ENCODE results near the gene CRK.

The CRK gene

DNA sequence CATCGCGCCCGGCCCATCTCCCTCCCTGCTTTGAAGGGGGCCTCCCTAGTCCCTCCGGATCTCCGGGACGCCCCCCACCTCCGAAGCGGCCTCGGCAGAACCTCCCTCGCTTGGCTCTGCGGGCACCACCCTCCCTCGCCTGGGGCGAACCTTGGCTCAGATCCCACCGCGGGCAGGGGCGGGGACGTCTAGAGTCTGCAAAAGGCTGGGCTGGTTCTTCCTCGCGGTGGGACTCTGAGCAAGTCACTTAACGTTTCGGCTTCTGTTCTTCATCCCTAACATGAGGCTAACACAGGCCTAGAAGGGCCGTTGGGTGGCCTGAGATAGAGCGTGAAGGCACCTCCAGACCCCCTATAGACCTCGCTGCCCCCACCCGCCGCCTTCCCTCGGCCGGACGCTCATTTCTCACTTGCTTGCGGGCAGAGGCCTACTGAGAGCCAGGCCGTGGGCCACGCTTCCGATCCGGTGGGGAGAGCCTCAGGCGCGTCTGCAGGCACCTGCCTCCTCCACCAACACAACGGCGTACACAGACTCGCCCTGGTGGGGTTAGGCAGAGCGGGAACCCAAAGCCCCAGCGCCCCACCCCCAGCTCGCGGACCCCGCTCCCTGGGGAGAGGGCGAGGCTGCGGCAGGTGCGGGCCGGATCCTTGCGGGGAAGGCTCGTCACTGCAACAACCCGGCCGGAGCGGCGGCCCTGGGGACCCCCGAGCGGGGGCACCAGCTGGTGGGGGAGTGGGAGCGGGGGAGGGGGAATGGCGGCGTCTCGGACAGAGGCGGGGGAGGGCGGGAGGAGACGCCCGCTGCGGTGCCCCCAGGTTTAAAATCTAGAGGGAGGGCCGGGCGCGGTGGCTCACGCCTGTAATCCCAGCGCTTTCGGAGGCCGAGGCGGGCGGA lies 31.0 kb upstream of the CRK start:
- in situ Hi-C loops (cut with MboI; ENCODE audit: low sequenced_read_pairs) = no loop called here

DNA sequence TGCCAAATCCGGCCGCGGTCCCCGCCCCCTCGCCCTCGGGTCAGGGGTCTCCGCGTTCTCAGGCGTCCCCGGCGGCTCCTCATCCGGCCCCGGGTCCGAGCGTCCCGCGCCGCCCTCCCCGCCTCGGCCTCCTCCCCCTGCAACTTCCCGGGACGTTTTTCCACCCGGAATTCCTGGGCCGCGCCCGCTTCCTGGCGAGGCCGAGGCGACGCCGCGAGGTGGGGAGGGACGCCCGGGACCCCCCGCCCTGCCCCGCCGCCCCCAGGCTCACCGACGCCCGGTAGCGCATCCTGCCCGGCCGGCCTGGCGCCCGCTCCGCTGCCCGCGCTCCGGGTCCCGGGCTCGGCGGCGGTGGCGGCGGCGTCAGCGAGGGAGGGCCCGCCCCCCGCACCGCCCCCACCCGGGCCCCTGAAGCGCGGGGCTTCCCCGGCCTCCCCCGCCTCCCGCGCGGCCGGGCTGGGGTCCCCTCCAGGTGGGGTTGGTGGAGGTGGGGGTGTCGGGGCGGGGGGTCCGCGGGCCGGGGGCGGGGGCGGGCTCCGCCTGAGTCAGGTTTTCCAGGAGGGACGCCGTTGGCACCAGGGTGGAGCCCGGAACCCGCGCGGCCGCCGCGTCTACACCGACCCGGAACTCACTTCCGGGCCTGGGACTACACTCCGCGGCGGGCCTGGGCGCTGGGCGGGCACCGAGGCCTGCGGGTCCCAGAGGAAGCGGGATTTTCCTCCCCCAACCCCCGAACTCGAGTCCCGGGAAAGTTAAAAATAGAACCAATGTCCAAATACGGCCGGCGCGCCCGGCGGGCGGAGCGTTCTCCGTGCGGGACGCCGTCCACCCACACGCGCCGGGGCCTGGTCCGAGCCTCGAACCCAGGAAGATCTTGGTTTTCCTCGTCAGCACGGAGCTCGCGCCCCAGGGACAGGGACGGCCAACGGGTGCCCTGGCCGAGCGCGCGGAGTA lies 29.7 kb upstream of the CRK start:
- in situ Hi-C loops (cut with MboI; ENCODE audit: low sequenced_read_pairs) = no loop called here

DNA sequence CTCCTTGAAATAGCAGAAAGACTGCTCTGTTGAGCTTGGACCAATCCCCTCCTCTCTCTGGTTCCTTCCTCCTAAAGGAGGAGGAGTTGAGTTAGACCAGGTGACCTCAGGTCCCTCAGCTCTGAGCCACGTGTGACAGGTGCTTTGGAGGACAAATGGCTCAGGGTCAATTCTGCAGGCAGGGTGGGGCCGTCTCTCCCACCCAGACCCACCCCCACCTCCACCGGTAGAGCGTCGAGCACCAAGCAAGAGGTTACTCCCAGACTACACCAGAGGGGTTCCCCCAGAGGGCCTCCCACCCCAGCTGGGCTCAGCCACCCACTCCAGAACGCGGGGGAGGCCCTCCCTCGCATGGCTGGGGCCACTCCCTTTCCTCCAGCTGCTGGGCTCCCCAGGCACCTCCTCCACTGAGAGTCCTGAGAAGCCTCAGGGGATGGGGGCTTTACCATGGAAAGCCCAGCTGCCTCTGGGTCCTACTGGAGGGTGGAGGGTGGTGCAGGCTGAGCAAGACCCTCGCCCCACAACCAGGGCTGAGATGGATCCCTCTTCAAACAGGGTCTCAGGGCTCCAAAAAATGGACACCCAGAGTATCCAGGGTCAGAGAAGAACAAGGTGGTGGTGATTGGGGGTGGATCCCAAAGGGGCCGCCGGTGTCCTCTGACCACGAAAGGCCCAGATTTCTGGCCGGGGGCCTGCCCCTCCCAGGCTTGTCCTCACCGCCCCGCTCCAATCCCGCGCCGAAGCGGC lies 28.8 kb upstream of the CRK start:
- in situ Hi-C loops (cut with MboI; ENCODE audit: low sequenced_read_pairs) = no loop called here

DNA sequence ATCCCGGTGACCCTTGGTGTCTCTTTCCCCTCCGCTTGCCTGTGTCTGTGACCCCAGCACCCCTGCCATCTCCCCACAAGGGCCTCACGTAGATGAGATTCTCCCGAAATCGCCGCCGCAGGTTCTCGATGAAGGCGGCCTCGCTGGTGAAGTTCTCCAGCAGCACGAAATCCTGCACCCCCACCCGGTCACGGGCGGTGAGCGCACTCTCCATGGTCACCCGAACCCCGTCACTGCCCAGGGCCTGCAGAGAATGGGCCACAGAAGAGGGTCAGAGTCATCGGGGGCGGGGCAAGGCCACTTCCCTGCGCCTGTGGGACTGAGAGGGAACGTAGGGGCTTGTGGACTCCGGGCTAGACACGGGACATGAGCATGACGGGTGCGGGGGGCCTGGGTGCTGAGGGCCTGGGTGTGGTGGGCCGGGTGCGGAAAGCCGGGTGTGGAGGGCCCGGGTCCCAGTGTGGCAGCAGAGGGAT lies 28.1 kb upstream of the CRK start:
- in situ Hi-C loops (cut with MboI; ENCODE audit: low sequenced_read_pairs) = no loop called here

DNA sequence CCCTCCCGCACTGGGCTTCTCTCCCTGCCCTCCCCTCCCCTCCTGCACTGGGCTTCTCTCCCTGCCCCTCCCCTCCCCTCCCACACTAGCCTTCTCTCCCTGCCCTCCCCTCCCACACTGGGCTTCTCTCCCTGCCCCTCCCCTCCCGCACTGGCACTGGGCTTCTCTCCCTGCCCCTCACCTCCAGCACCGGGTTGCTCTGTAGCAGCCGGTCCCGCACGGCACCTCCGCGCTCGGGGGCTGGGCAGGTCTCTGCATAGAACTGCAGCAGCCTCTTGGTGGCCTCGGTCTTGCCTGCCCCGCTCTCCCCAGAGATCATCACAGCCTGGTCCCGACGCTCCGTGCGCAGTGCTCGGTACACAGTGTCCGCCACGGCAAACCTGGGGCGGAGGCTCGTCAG lies 26.6 kb upstream of the CRK start:
- in situ Hi-C loops (cut with MboI; ENCODE audit: low sequenced_read_pairs) = no loop called here

DNA sequence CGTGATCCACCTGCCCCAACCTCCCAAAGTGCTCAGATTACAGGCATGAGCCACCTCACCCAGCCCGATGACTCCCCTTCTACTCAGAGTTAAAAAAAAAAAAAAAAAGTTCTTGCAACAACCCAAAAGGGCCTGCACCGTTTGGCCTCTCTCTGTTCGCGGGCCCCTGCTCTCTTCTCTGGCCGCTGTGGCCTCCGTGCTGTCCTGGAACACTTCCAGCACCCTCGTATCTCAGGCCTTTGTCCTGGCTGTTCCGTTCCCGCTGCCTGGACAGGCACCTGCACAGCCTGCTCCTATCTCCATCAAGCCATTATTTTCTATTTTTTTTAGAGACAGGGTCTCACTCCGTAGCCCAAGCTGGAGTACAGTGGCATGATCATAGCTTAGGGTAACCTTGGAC lies 25.7 kb upstream of the CRK start:
- in situ Hi-C loops (cut with MboI; ENCODE audit: low sequenced_read_pairs) = no loop called here

DNA sequence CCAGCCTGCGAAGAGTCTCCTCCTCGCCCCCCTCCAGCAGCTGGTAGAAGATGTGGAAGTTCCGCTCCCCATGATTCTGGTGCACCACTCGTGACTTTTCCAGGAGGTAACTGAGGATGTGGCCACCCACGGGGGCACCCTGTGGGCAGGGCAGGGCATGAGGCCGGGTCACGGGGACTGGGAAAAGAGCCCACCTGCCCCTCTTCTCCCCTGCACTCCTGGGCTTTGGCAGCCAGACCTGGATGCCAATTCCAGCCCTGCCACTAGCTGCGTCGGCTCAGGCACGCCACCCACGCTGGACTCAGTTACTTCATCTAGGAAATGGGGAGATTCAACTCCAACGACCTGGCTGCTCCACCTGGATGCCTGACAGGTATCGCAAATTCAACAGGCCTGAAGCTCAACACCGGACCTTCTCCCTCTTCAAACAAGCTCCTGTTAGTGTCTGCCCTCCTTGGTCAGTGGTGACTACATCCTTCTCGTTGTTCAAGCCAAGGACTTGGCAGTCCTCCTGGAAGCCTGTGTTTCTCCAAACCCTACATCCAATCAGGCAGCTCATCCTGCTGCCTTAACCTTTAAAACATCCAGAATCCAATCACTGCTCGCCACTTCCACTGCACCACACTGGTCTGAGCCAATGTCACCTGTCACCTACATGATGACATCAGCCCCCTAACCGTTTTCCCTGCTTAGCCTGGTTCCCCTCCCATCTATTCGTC lies 24.9 kb upstream of the CRK start:
- in situ Hi-C loops (cut with MboI; ENCODE audit: low sequenced_read_pairs) = no loop called here

DNA sequence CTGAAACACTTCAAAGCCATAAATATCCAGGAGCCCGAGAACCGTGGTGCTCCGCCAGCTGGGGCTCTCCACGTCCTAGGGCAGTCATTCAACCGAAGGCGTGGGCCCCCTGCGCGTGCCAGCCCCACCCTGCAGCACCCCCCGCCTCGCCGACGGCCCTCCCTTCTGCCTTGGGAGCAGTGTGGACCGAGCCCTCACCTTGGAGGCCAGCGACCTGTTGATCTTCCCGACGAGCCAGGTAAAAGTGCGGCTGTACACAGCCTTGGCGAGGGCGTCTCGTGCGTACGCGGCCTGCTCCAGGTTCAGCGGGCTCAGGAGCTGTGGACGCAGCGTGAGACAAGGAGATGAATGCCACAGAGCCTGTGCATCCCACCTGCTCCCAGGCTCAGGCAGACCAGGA lies 22.4 kb upstream of the CRK start:
- in situ Hi-C loops (cut with MboI; ENCODE audit: low sequenced_read_pairs) = no loop called here

DNA sequence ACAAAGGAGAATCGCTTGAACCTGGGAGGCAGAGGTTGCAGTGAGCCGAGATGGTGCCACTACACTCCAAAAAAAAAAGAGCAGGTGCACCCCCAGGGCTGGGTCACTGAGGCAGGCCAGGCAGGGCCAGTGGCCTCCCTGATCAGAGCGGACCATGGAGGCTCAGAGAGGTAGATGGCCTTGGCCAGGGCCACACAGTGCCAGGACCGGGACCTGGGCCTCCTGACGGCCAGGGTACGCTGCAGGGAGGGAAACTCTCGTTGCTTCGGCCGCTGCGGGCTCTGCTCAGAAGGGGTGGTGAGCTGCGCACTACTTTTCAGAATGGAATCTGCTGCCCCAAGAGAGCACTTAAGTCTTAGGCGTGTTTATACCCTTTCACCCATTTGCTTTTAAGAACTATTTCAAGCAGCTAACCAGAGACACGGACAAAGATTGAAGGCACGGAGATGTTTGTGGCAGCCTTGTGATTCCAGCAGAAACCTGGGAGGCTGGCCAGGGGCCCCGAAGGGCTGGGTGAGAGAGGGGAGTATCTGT lies 19.4 kb upstream of the CRK start:
- in situ Hi-C loops (cut with MboI; ENCODE audit: low sequenced_read_pairs) = no loop called here

DNA sequence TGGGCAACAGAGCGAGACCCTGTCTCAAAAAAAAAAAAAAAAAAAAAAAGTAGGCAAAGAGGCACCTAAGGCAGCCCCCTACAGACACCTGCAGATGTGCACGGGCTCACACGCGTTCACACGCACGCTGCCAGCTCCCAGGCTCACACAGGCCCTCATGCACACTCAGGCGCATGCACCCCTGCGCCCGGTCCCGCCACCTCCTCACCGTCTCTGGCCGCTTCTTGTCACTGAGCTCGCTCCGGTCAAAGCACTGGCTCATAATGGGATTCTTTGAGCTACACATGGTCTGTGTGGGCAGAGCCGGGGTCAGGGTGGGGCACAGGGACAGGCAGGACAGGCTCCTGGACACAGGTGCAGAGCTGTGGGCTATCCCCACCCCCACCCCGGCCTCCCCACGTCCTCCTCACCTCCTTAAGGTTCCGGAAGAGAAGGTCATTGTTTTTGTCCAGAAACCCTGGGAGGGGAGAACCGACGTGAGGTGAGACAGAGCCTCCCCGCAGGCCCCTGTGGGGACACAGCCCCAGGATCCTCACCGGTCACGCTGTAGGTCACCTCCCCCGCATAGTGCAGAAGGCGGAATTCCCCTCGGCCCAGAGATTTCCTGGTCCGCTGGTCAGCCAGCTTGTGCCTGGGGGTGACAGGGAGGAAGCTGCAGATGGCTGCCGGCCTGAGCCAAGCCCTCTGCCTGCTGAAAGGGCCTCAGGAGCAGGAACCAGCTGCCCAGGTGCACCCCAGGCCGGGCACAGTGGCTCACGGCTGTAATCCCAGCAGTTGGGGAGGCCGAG lies 18.6 kb upstream of the CRK start:
- in situ Hi-C loops (cut with MboI; ENCODE audit: low sequenced_read_pairs) = no loop called here

DNA sequence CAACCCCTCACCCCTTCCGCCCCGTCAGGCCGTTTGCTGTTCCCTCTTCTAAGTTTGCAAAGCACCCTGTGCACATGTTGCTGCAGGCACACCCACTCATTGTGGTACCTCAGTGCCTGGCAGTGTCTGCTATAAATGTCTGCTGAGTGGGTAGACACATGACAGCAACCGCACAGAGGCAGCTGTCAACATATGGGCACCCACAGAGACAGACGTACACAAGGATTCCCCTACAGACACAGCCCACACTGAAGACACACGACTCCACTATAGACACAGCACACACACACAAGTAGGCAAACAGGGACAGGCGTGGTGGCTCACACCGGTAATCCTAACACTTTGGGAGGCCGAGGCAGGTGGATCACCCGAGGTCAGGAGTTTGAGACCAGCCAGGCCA lies 17.8 kb upstream of the CRK start:
- in situ Hi-C loops (cut with MboI; ENCODE audit: low sequenced_read_pairs) = no loop called here

DNA sequence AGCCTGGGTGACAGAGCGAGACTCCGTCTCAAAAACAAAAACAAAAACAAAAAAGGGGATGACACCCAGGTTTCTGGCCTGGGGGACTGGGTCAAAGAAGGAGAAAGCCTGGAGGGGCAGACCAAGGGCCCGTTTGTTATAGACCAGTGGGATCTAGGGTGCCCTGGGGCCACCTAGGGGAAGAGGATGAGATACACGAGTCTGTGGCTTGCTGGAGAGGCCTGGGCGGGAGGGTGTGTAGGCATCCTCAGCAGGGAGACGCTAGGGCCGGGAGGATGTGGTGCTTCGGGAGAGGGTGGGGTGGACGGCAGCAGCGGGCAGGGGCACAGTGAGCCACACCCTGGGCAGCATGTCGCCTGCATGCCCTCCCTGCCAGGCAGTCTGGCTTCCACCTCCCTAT lies 17.1 kb upstream of the CRK start:
- in situ Hi-C loops (cut with MboI; ENCODE audit: low sequenced_read_pairs) = no loop called here

DNA sequence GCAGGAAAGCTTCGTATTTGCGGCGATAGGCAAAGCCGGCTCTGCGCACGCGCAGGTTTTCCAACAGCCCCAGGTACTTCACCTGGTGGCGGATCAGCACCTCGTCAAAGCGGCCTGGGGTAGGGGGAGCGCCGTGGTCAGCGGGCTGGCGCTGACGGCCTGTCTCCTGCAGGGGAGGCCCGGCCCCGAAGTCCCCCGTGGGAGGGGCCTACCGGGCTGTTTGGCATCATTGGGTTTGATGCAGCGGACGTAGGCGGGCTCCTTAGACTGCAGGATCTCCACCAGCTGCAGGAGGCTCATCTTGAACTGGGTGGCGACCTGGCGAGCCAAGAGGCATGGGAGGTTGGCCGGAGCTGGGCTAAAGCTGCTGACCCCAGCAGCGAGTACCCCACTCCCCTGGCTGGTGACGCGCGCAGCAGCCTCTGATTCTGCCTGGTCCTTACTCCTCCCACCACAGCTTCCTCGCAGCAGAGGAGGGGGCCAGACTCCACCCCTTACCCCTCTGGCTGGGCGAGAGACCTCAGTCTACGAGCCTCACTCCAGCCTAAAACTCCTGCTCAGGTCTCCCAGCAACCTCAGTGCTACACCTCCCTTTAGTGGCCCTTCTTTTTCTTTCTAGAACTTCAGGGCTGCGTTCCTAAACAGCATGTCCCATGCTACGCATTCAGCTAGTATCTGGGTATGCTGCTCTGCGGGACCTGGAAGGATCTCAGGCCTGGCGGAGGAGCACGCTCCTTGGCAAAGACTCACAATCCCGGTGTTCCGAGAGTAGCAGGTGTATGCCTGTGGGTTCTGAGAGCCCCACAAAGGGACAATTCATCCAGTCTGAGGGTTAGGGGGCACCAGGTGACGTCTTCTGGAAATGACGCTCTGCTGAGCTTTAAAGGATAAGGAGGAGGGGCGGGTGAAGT lies 16.1 kb upstream of the CRK start:
- in situ Hi-C loops (cut with MboI; ENCODE audit: low sequenced_read_pairs) = no loop called here

DNA sequence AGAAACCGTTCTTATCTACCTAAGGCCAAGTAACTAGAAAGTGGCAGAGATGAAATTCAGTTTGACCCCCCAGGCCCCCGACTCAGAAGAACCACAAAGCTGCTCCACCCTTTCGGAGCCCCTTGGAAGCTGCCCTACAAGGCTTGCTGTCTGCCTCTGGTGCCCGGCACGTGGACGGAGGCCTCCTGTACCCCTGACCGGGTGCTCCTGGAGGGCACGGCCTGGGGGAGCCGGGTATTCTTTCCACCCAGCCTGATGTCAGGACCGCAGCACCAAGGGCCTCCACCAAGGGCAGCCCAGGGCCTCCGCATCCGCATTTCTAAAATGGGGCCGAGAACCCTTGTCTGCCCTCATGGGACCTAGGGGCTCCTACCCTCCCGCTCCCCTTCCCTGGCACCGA lies 15.5 kb upstream of the CRK start:
- in situ Hi-C loops (cut with MboI; ENCODE audit: low sequenced_read_pairs) = no loop called here

DNA sequence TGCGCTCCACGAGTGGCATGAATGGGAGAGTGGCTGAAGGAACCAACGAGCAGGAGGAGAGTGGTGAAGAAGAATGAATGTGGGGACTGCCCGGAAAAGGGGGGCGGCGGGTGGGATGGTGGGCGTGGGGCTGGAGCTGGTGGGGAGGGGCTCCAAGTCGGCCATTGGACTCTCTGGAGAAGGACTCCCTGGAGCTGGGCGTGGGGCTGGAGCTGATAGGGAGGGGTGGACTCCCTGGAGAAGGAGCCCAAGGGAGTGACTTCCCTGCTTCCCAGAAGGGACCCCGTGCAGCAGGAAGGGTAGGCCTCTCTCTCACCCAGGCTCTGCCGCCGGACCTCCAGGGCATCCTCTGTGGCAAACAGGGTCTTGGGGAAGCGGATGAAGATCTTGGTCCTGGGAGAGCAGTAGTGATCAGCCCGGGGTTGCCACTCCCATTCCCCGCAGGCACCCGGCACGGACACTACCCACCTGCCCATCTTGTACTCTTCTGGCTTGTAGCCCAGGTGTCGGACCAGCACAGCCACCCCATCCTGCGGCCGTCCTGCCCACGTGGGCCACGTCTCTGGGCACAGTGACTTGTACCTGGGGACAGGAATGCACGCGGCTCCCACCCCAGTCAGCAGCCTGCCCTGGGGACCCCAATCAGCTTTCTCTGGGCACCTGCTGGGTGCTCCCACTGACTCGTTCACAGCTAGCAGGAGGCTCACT lies 14.9 kb upstream of the CRK start:
- in situ Hi-C loops (cut with MboI; ENCODE audit: low sequenced_read_pairs) = no loop called here

DNA sequence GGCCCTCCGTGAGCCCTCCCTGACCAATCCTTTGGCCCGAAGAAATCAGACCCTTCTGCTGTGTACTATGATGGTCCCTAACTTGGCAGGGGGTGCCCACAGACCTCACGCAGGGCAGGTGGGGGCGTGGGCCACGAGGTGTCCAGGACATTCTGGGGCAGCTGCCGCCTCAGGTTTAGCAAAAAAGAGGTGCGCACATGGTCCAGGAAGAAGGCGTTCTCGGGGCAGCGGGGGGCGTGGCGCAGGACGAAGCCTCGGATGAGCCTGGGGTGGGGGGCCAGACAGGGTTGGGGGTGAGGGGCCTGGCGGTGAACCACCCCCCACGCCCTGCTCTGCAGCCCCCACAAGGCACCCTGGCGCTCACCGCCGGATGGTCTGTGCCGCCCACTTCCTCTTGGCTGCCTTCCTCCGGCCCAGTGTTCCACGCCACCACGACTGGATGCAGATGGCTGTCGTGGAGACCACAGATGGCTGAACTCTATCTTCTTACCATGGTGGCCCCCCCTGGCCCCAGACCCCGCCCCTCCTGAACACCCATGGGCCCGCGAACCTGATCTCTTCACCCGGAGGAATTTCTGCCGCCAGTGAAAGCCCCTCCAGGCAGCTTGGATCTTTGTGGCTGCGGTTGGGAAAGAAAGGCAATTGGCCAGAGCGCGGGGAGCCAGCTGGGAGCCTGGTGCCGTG lies 14.2 kb upstream of the CRK start:
- in situ Hi-C loops (cut with MboI; ENCODE audit: low sequenced_read_pairs) = no loop called here

DNA sequence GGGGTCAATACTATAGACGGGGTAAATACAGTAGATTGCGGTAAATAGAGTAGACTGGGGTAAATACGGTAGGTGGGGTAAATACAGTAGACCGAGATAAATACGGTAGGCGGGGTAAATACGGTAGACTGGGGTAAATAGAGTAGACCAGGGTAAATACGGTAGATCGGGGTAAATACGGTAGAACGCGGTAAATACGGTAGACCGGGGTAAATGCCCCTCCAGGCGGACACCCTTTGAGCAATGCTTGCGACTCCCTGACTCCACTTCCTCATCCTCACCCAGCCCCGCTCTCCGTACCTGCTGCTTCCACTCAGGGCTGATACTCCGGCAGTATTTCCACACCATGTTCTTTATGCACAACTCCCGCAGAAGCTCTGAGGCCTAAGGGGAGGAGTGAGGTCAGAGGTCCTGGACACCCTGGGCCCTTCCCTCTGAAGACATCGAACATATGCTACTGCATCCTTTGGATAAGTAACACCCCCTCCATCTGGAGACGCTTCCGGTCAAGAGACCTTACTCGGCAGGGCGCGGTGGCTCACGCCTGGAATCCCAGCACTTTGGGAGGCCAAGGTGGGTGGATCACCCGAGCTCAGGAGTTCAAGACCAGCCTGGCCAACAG lies 13.3 kb upstream of the CRK start:
- in situ Hi-C loops (cut with MboI; ENCODE audit: low sequenced_read_pairs) = no loop called here

Data from HL-60/S4 treated with phorbol 12-myristate 13-acetate at 8.2 ng/mL for 4 days and 3 days (cell line).